ENCODE measurements around the gene WNK2.

WNK2 gene

GRCh38 chr9:93193388-93194220, 9.7 kb downstream of the WNK2 start:
- Histone ChIP-seq H3K27ac (ENCODE audit: low read length) (no peak overlapping the region), H3K27me3 (ENCODE audit: control insufficient read depth, insufficient read depth, low read length) (no peaks in the 10 kb centered on the region), H3K4me3 (ENCODE audit: low read length) (no peak overlapping the region), H3K9me3 (ENCODE audit: control insufficient read depth, insufficient read depth, low read length) (no peaks in the 10 kb centered on the region), H3K36me3 (ENCODE audit: control insufficient read depth, insufficient read depth, low read length) (no peaks in the 10 kb centered on the region; the same call in 1 of the 2 replicates), H3K4me1 (ENCODE audit: control insufficient read depth, insufficient read depth, low read length) (peaks cover 10% of the 10 kb centered on the region)
- DNase-seq (ENCODE audit: low read depth, low spot score) = no peak
- WGBS (ENCODE audit: insufficient coverage, insufficient read length) = no CpG with 5 or more reads among the region's 12 CpGs

GRCh38 chr9:93194221-93194625, 10.3 kb downstream of the WNK2 start:
- no peak for DNase-seq (ENCODE audit: low read depth, low spot score)
- Histone ChIP-seq H3K9me3 (ENCODE audit: control insufficient read depth, insufficient read depth, low read length) (no peaks in the 10 kb centered on the region), H3K4me1 (ENCODE audit: control insufficient read depth, insufficient read depth, low read length) (peaks cover 10% of the 10 kb centered on the region), H3K27me3 (ENCODE audit: control insufficient read depth, insufficient read depth, low read length) (no peaks in the 10 kb centered on the region), H3K36me3 (ENCODE audit: control insufficient read depth, insufficient read depth, low read length) (no peaks in the 10 kb centered on the region; the same call in 1 of the 2 replicates), H3K27ac (ENCODE audit: low read length) (no peak overlapping the region), H3K4me3 (ENCODE audit: low read length) (no peak overlapping the region)
- WGBS (ENCODE audit: insufficient coverage, insufficient read length) = no CpG with 5 or more reads among the region's 1 CpG

- no peaks in the 10 kb centered on the region; the same call in 1 of the 2 replicates for H3K36me3 ChIP-seq (ENCODE audit: control insufficient read depth, insufficient read depth, low read length)
- no peak for DNase-seq (ENCODE audit: low read depth, low spot score)
- H3K4me1 ChIP-seq (ENCODE audit: control insufficient read depth, insufficient read depth, low read length) = peaks cover 10% of the 10 kb centered on the region
- no peaks in the 10 kb centered on the region for H3K9me3 ChIP-seq (ENCODE audit: control insufficient read depth, insufficient read depth, low read length)
- no CpG with 5 or more reads among the region's 3 CpGs for WGBS (ENCODE audit: insufficient coverage, insufficient read length)
- no peaks in the 10 kb centered on the region for H3K27me3 ChIP-seq (ENCODE audit: control insufficient read depth, insufficient read depth, low read length)
- no peak overlapping the region for H3K27ac ChIP-seq (ENCODE audit: low read length)
- no peak overlapping the region for H3K4me3 ChIP-seq (ENCODE audit: low read length)
Measured at GRCh38 chr9:93194641-93195040, 10.7 kb downstream of the WNK2 start.

GRCh38 chr9:93196096-93197055, 12.4 kb downstream of the WNK2 start:
- DNase-seq (ENCODE audit: low read depth, low spot score) = no peak
- Histone ChIP-seq H3K27me3 (ENCODE audit: control insufficient read depth, insufficient read depth, low read length) (no peaks in the 10 kb centered on the region), H3K4me1 (ENCODE audit: control insufficient read depth, insufficient read depth, low read length) (peaks cover 10% of the 10 kb centered on the region)

GRCh38 chr9:93197670-93198069, 13.7 kb downstream of the WNK2 start:
- Histone ChIP-seq H3K4me1 (ENCODE audit: control insufficient read depth, insufficient read depth, low read length) (peaks cover 9% of the 10 kb centered on the region), H3K36me3 (ENCODE audit: control insufficient read depth, insufficient read depth, low read length) (no peaks in the 10 kb centered on the region), H3K27me3 (ENCODE audit: control insufficient read depth, insufficient read depth, low read length) (no peaks in the 10 kb centered on the region), H3K4me3 (ENCODE audit: low read length) (no peak overlapping the region), H3K9me3 (ENCODE audit: control insufficient read depth, insufficient read depth, low read length) (no peaks in the 10 kb centered on the region), H3K27ac (ENCODE audit: low read length) (no peak overlapping the region)
- DNase-seq (ENCODE audit: low read depth, low spot score) = no peak
- no CpG with 5 or more reads among the region's 9 CpGs for WGBS (ENCODE audit: insufficient coverage, insufficient read length)

More at GRCh38 chr9:93196096-93197055, 12.4 kb downstream of the WNK2 start:
- Histone ChIP-seq H3K9me3 (ENCODE audit: control insufficient read depth, insufficient read depth, low read length) (no peaks in the 10 kb centered on the region), H3K36me3 (ENCODE audit: control insufficient read depth, insufficient read depth, low read length) (no peaks in the 10 kb centered on the region), H3K27ac (ENCODE audit: low read length) (no peak overlapping the region), H3K4me3 (ENCODE audit: low read length) (no peak overlapping the region)
- WGBS (ENCODE audit: insufficient coverage, insufficient read length) = no CpG with 5 or more reads among the region's 9 CpGs

- WGBS (ENCODE audit: insufficient coverage, insufficient read length) = no CpG with 5 or more reads among the region's 10 CpGs
- no peak overlapping the region for H3K27ac ChIP-seq (ENCODE audit: low read length)
- peaks cover 3% of the 10 kb centered on the region for H3K4me1 ChIP-seq (ENCODE audit: control insufficient read depth, insufficient read depth, low read length)
- no peaks in the 10 kb centered on the region for H3K9me3 ChIP-seq (ENCODE audit: control insufficient read depth, insufficient read depth, low read length)
- no peaks in the 10 kb centered on the region for H3K27me3 ChIP-seq (ENCODE audit: control insufficient read depth, insufficient read depth, low read length)
- DNase-seq (ENCODE audit: low read depth, low spot score) = no peak
- no peaks in the 10 kb centered on the region for H3K36me3 ChIP-seq (ENCODE audit: control insufficient read depth, insufficient read depth, low read length)
- no peak overlapping the region for H3K4me3 ChIP-seq (ENCODE audit: low read length)
Measured at GRCh38 chr9:93198117-93198837, 14.3 kb downstream of the WNK2 start.

GRCh38 chr9:93198838-93199625, 15.1 kb downstream of the WNK2 start:
- DNase-seq (ENCODE audit: low read depth, low spot score) = no peak
- Histone ChIP-seq H3K9me3 (ENCODE audit: control insufficient read depth, insufficient read depth, low read length) (no peaks in the 10 kb centered on the region), H3K4me3 (ENCODE audit: low read length) (no peak overlapping the region), H3K27me3 (ENCODE audit: control insufficient read depth, insufficient read depth, low read length) (no peaks in the 10 kb centered on the region), H3K27ac (ENCODE audit: low read length) (no peak overlapping the region), H3K36me3 (ENCODE audit: control insufficient read depth, insufficient read depth, low read length) (no peaks in the 10 kb centered on the region), H3K4me1 (ENCODE audit: control insufficient read depth, insufficient read depth, low read length) (peaks cover 3% of the 10 kb centered on the region; the same call in 1 of the 2 replicates)
- no CpG with 5 or more reads among the region's 16 CpGs for WGBS (ENCODE audit: insufficient coverage, insufficient read length)

- no peak for DNase-seq (ENCODE audit: low read depth, low spot score)
- no peaks in the 10 kb centered on the region for H3K9me3 ChIP-seq (ENCODE audit: control insufficient read depth, insufficient read depth, low read length)
- no peak overlapping the region for H3K27ac ChIP-seq (ENCODE audit: low read length)
- H3K4me1 ChIP-seq (ENCODE audit: control insufficient read depth, insufficient read depth, low read length) = peaks cover 3% of the 10 kb centered on the region; the same call in 1 of the 2 replicates
- no peaks in the 10 kb centered on the region for H3K27me3 ChIP-seq (ENCODE audit: control insufficient read depth, insufficient read depth, low read length)
- H3K4me3 ChIP-seq (ENCODE audit: low read length) = no peak overlapping the region
- no peaks in the 10 kb centered on the region for H3K36me3 ChIP-seq (ENCODE audit: control insufficient read depth, insufficient read depth, low read length)
- WGBS (ENCODE audit: insufficient coverage, insufficient read length) = no CpG with 5 or more reads among the region's 9 CpGs
Measured at GRCh38 chr9:93200449-93200742, 16.5 kb downstream of the WNK2 start.

GRCh38 chr9:93200989-93201334, 17.0 kb downstream of the WNK2 start:
- Histone ChIP-seq H3K4me3 (ENCODE audit: low read length) (no peak overlapping the region), H3K36me3 (ENCODE audit: control insufficient read depth, insufficient read depth, low read length) (no peaks in the 10 kb centered on the region), H3K4me1 (ENCODE audit: control insufficient read depth, insufficient read depth, low read length) (peaks cover 3% of the 10 kb centered on the region; the same call in 1 of the 2 replicates), H3K27me3 (ENCODE audit: control insufficient read depth, insufficient read depth, low read length) (no peaks in the 10 kb centered on the region), H3K27ac (ENCODE audit: low read length) (no peak overlapping the region), H3K9me3 (ENCODE audit: control insufficient read depth, insufficient read depth, low read length) (no peaks in the 10 kb centered on the region)
- no CpG with 5 or more reads among the region's 5 CpGs for WGBS (ENCODE audit: insufficient coverage, insufficient read length)
- DNase-seq (ENCODE audit: low read depth, low spot score) = no peak

All from iPS DF 6.9 (cell line).